Measurements from ENCODE around the gene SMIM23.

DNA sequence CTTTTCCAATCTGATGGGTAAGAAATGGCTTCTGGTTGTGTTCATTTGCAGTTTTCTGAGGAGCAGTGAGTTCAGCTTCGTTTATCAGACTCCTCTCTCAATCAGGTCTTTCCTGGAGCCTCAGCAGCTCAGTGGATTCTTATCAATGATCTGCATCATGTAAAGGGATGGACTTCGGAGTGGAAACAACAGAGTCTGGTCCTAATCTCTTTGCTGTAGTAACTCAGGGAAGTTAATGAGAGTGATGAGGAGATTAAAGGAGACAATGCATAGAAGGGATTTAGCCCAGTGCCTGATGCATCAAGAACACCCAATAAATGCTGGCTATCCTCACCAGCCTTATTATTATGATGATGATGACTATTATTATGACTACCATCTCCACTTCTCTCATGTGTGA, 47.2 kb downstream of the SMIM23 start:
- TF ChIP-seq, protein P1, sequence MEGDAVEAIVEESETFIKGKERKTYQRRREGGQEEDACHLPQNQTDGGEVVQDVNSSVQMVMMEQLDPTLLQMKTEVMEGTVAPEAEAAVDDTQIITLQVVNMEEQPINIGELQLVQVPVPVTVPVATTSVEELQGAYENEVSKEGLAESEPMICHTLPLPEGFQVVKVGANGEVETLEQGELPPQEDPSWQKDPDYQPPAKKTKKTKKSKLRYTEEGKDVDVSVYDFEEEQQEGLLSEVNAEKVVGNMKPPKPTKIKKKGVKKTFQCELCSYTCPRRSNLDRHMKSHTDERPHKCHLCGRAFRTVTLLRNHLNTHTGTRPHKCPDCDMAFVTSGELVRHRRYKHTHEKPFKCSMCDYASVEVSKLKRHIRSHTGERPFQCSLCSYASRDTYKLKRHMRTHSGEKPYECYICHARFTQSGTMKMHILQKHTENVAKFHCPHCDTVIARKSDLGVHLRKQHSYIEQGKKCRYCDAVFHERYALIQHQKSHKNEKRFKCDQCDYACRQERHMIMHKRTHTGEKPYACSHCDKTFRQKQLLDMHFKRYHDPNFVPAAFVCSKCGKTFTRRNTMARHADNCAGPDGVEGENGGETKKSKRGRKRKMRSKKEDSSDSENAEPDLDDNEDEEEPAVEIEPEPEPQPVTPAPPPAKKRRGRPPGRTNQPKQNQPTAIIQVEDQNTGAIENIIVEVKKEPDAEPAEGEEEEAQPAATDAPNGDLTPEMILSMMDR (IDR thresholded peaks at IDR 0.05; ENCODE audit: low read length) = no peak
- TF ChIP-seq EZH2phosphoT487 (IDR thresholded peaks at IDR 0.05; ENCODE audit: low read length) = no peak
